Keratinocyte (primary cell): ENCODE results near the gene RHOBTB3. TPM values are rescaled to one million over a fixed set of nuclear protein-coding genes. Genes with fewer than 3 reads are reported as not detected.

ENCODE experiments used
- DNase-seq: peaks from one replicate; pipeline ENCODE4 v3.0.0-alpha.2; 2011; ENCODE audit warnings: low read depth, missing footprints, low spot score
- FAIRE-seq: peaks from 2 replicates; lab custom pipeline; 2011; peaks lifted over from hg19 to GRCh38; lab: Jason Lieb, UNC
- H2AFZ ChIP-seq: 2 replicates; pipeline ENCODE4 v1.6.0; 2012; ENCODE audit warnings: low read length, control low read depth, inconsistent platforms; ENCODE audit not compliant: control insufficient read depth
- H3K27ac ChIP-seq: 2 replicates; pipeline ENCODE4 v1.5.1; 2011; ENCODE audit warnings: low read length; ENCODE audit not compliant: control insufficient read depth, insufficient read depth
- H3K27me3 ChIP-seq: 3 replicates; pipeline ENCODE4 v1.6.0; 2011; ENCODE audit warnings: low read length; ENCODE audit not compliant: control insufficient read depth, insufficient read depth; ENCODE audit errors: extremely low read depth
- H3K36me3 ChIP-seq, 2 experiments: 2 replicates in 1 of 2; 3 replicates in 1 of 2; pipeline ENCODE4 v1.5.1; 2011; ENCODE audit warnings: low read length in 2 of 2, mild to moderate bottlenecking in 1 of 2; ENCODE audit not compliant: control insufficient read depth in 2 of 2, insufficient read depth in 2 of 2; ENCODE audit errors: extremely low read depth in 1 of 2
- H3K4me1 ChIP-seq: 3 replicates; pipeline ENCODE4 v1.5.1; 2011; ENCODE audit warnings: low read length; ENCODE audit not compliant: control insufficient read depth, insufficient read depth; ENCODE audit errors: extremely low read depth
- H3K4me2 ChIP-seq: 3 replicates; pipeline ENCODE4 v1.6.0; 2011; ENCODE audit warnings: low read depth, low read length; ENCODE audit not compliant: control insufficient read depth, insufficient read depth; ENCODE audit errors: extremely low read depth
- H3K4me3 ChIP-seq, 3 experiments: fragments of 200-600 bp in 1 of 3; sonication (generic) in 1 of 3; 2 replicates in 2 of 3; 3 replicates in 1 of 3; pipeline ENCODE4 v1.5.1; 2011 to 2016; ENCODE audit warnings: low read length in 3 of 3, mild to moderate bottlenecking in 3 of 3, control low read depth in 2 of 3, inconsistent platforms in 1 of 3, low read depth in 1 of 3, mixed read lengths in 1 of 3, mixed run types in 1 of 3, moderate library complexity in 1 of 3; ENCODE audit not compliant: control insufficient read depth in 2 of 3, insufficient read depth in 2 of 3; ENCODE audit errors: extremely low read depth in 1 of 3
- H3K79me2 ChIP-seq: 2 replicates; pipeline ENCODE4 v1.6.0; 2012; ENCODE audit warnings: low read length; ENCODE audit not compliant: control insufficient read depth, insufficient read depth
- H3K9ac ChIP-seq: 3 replicates; pipeline ENCODE4 v1.6.0; 2011; ENCODE audit warnings: low read length; ENCODE audit not compliant: control insufficient read depth, insufficient read depth; ENCODE audit errors: extremely low read depth
- H3K9me1 ChIP-seq: 3 replicates; pipeline ENCODE4 v1.6.0; 2011; ENCODE audit warnings: low read length; ENCODE audit not compliant: control insufficient read depth, insufficient read depth; ENCODE audit errors: extremely low read depth
- H3K9me3 ChIP-seq: 2 replicates; pipeline ENCODE4 v1.5.1; 2012; ENCODE audit warnings: low read depth, low read length; ENCODE audit not compliant: control insufficient read depth
- H4K20me1 ChIP-seq: 3 replicates; pipeline ENCODE4 v1.6.0; 2011; ENCODE audit warnings: low read length; ENCODE audit not compliant: control insufficient read depth, insufficient read depth; ENCODE audit errors: extremely low read depth
- EZH2 ChIP-seq: IDR thresholded peaks from one replicate; pipeline ENCODE4 v1.6.1; 2012; ENCODE audit warnings: inconsistent platforms, mild to moderate bottlenecking, low read length, moderate library complexity
- dilution Hi-C: fragments of 300-500 bp; cut with MboI; formaldehyde crosslinking; loops from one replicate; pipeline ENCODE4 v1.7.0; 2020; ENCODE audit warnings: low sequenced_read_pairs; ENCODE audit not compliant: extremely low pct_ligation_motif_present
- polyA plus RNA-seq, 5 experiments: library from polyadenylated mRNA; depleted of rRNA in 3 of 5; stranded (reverse) in 3 of 5; stranded (forward) in 1 of 5; unstranded in 1 of 5; fragments of >200 nt; gene quantifications; 1 replicate in 1 of 5; 2 replicates in 3 of 5; 3 replicates in 1 of 5; pipeline versions ENCODE4 v1.2.1 to v1.2.3, GENCODE V29; 2011 to 2012; ENCODE audit warnings: missing spikeins in 2 of 5, low read depth in 1 of 5, low replicate concordance in 1 of 5
- TF ChIP-seq, protein P1 (sequence below), 3 experiments: IDR thresholded peaks in 1 of 3; conservative IDR thresholded peaks in 1 of 3; optimal IDR thresholded peaks in 1 of 3; 2 replicates in 2 of 3; 3 replicates in 1 of 3; pipeline versions ENCODE3 to v1.5.1; 2011; ENCODE audit warnings: low read length in 3 of 3, mild to moderate bottlenecking in 3 of 3, moderate library complexity in 2 of 3, control low read depth in 1 of 3, inconsistent platforms in 1 of 3; ENCODE audit not compliant: insufficient read depth in 2 of 3; ENCODE audit errors: extremely low read depth in 1 of 3

RHOBTB3 gene
- polyA plus RNA-seq, 1 donor (not counting 4 experiments of a cell fraction or from before 2014, with no cell fraction given), result 4.7 TPM

DNA sequence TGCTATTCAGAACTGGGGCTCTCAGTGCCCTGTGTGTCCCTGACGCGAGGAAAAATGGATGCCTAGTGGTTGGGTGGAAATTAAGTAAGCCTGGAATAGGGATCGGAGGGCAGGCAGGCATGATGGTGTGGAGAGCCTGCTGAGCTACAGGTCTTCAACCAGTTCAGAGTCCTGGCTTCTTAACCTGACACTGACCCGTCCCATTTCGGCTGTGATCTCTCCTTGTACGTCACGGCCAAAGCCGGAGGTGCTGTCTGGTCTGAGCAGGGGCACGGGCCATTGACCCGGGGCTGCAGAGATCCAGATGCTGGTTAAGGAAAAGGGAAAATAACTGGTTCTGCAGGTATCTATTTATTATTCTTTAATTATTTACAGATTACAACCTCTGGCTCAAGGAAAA is 27.9 kb downstream of the RHOBTB3 start:
- H3K4me2 ChIP-seq, result no peak overlapping the region
- H3K9ac ChIP-seq, result no peak overlapping the region
- H3K79me2 ChIP-seq, result no peaks in the 10 kb centered on the region
- no peak for FAIRE-seq
- no peak overlapping the region for H2AFZ ChIP-seq
- no peaks in the 10 kb centered on the region for H3K36me3 ChIP-seq
- TF ChIP-seq, protein P1, sequence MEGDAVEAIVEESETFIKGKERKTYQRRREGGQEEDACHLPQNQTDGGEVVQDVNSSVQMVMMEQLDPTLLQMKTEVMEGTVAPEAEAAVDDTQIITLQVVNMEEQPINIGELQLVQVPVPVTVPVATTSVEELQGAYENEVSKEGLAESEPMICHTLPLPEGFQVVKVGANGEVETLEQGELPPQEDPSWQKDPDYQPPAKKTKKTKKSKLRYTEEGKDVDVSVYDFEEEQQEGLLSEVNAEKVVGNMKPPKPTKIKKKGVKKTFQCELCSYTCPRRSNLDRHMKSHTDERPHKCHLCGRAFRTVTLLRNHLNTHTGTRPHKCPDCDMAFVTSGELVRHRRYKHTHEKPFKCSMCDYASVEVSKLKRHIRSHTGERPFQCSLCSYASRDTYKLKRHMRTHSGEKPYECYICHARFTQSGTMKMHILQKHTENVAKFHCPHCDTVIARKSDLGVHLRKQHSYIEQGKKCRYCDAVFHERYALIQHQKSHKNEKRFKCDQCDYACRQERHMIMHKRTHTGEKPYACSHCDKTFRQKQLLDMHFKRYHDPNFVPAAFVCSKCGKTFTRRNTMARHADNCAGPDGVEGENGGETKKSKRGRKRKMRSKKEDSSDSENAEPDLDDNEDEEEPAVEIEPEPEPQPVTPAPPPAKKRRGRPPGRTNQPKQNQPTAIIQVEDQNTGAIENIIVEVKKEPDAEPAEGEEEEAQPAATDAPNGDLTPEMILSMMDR (optimal IDR thresholded peaks at IDR 0.05 in 1 of 3, IDR thresholded peaks at IDR 0.05 in 1 of 3, conservative IDR thresholded peaks at IDR 0.05 in 1 of 3; ENCODE audit: extremely low read depth in 1 of 3, insufficient read depth in 2 of 3, low read length in 3 of 3), result no peak
- TF ChIP-seq EZH2, result no peak
- H3K4me1 ChIP-seq, result peaks cover 16% of the 10 kb centered on the region
- no peak overlapping the region for H3K27ac ChIP-seq
- no peaks in the 10 kb centered on the region for H3K27me3 ChIP-seq
- H3K9me1 ChIP-seq, result no peaks in the 10 kb centered on the region
- dilution Hi-C loops, result no loop called here
- H3K4me3 ChIP-seq, result no peak overlapping the region
- no peaks in the 10 kb centered on the region for H4K20me1 ChIP-seq
- H3K9me3 ChIP-seq, result no peaks in the 10 kb centered on the region
- no peak for DNase-seq

GRCh38 chr5:95759634-95760033 is 28.5 kb downstream of the RHOBTB3 start:
- Histone ChIP-seq H3K9me1 (no peaks in the 10 kb centered on the region), H3K4me2 (peak overlapping the region; percentile 72), H2AFZ (peak overlapping the region; percentile 18), H3K4me1 (peaks cover 16% of the 10 kb centered on the region), H3K9ac (no peak overlapping the region), H3K9me3 (no peaks in the 10 kb centered on the region), H3K27ac (no peak overlapping the region), H4K20me1 (no peaks in the 10 kb centered on the region), H3K36me3 (no peaks in the 10 kb centered on the region), H3K4me3 (no peak overlapping the region), H3K27me3 (no peaks in the 10 kb centered on the region), H3K79me2 (no peaks in the 10 kb centered on the region)
- dilution Hi-C loops, result no loop called here
- DNase-seq (no peak), FAIRE-seq (no peak)
- TF ChIP-seq EZH2, result no peak
- TF ChIP-seq, protein P1 (optimal IDR thresholded peaks at IDR 0.05 in 1 of 3, IDR thresholded peaks at IDR 0.05 in 1 of 3, conservative IDR thresholded peaks at IDR 0.05 in 1 of 3; ENCODE audit: extremely low read depth in 1 of 3, insufficient read depth in 2 of 3, low read length in 3 of 3), result no peak
